Astrocyte (in vitro differentiated cells and primary cell): Measurements from ENCODE around the gene NPAS3. TPM values are rescaled to one million over a fixed set of nuclear protein-coding genes. Genes with fewer than 3 reads are reported as not detected.

Source experiments
- DNase-seq: peaks from one replicate; pipeline ENCODE4 v3.0.0-alpha.2; 2010; ENCODE audit warnings: low read depth
- FAIRE-seq: peaks from 2 replicates; lab custom pipeline; 2011; peaks lifted over from hg19 to GRCh38; lab: Jason Lieb, UNC
- H2AFZ ChIP-seq: 2 replicates; pipeline ENCODE4 v1.6.0; 2012; ENCODE audit warnings: low read depth, low read length, inconsistent platforms
- H3K27ac ChIP-seq: 2 replicates; pipeline ENCODE4 v1.5.1; 2011; ENCODE audit warnings: low read depth, low read length, inconsistent platforms
- H3K27me3 ChIP-seq: 2 replicates; pipeline ENCODE4 v1.6.0; 2011; ENCODE audit warnings: low read length, inconsistent platforms; ENCODE audit not compliant: insufficient read depth
- H3K36me3 ChIP-seq: 2 replicates; pipeline ENCODE4 v1.5.1; 2011; ENCODE audit warnings: low read length, inconsistent platforms; ENCODE audit not compliant: insufficient read depth
- H3K4me1 ChIP-seq: 2 replicates; pipeline ENCODE4 v1.5.1; 2011; ENCODE audit warnings: low read length, inconsistent platforms; ENCODE audit not compliant: insufficient read depth
- H3K4me2 ChIP-seq: 2 replicates; pipeline ENCODE4 v1.6.0; 2012; ENCODE audit warnings: low read length, inconsistent platforms
- H3K4me3 ChIP-seq: 2 replicates; pipeline ENCODE4 v1.5.1; 2011; ENCODE audit warnings: low read depth, mild to moderate bottlenecking, low read length, inconsistent platforms; ENCODE audit not compliant: insufficient read depth
- H3K79me2 ChIP-seq: 2 replicates; pipeline ENCODE4 v1.6.0; 2012; ENCODE audit warnings: mild to moderate bottlenecking, low read length, inconsistent platforms; ENCODE audit not compliant: insufficient read depth
- H3K9ac ChIP-seq: 2 replicates; pipeline ENCODE4 v1.6.0; 2012; ENCODE audit warnings: mild to moderate bottlenecking, low read length, inconsistent platforms
- H3K9me3 ChIP-seq: 2 replicates; pipeline ENCODE4 v1.5.1; 2012; ENCODE audit warnings: low read depth, mild to moderate bottlenecking, low read length, inconsistent platforms; ENCODE audit not compliant: insufficient read depth
- H4K20me1 ChIP-seq: 2 replicates; pipeline ENCODE4 v1.6.0; 2012; ENCODE audit warnings: low read length, inconsistent platforms; ENCODE audit not compliant: insufficient read depth
- H3K27ac Mint-ChIP-seq: one replicate; pipeline ENCODE4 v1.8.0; 2021; ENCODE audit warnings: mild to moderate bottlenecking, mixed read lengths; ENCODE audit not compliant: unreplicated experiment
- H3K27me3 Mint-ChIP-seq: one replicate; pipeline ENCODE4 v1.8.0; 2021; ENCODE audit warnings: low read depth, mixed read lengths; ENCODE audit not compliant: unreplicated experiment
- H3K36me3 Mint-ChIP-seq: one replicate; pipeline ENCODE4 v1.8.0; 2021; ENCODE audit warnings: low read depth, mixed read lengths; ENCODE audit not compliant: unreplicated experiment
- H3K4me1 Mint-ChIP-seq: one replicate; pipeline ENCODE4 v1.8.0; 2021; ENCODE audit warnings: low read depth, mixed read lengths; ENCODE audit not compliant: unreplicated experiment
- H3K4me3 Mint-ChIP-seq: one replicate; pipeline ENCODE4 v1.8.0; 2021; ENCODE audit warnings: mild to moderate bottlenecking, moderate library complexity, mixed read lengths; ENCODE audit not compliant: unreplicated experiment
- H3K9me3 Mint-ChIP-seq: one replicate; pipeline ENCODE4 v1.8.0; 2021; ENCODE audit warnings: mild to moderate bottlenecking, mixed read lengths; ENCODE audit not compliant: unreplicated experiment
- CTCF ChIP-seq: IDR thresholded peaks from 2 replicates; pipeline ENCODE4 v1.5.1; 2011; ENCODE audit warnings: low read depth, mild to moderate bottlenecking, inconsistent platforms, low read length, moderate library complexity; ENCODE audit not compliant: insufficient read depth
- EZH2 ChIP-seq: IDR thresholded peaks from 2 replicates; pipeline ENCODE4 v1.6.1; 2012; ENCODE audit warnings: mild to moderate bottlenecking, low read length, inconsistent platforms; ENCODE audit not compliant: insufficient read depth
- total RNA-seq: library from RNA; stranded (reverse); gene quantifications from 2 replicates; pipeline ENCODE4 v1.2.1, GENCODE V29; 2021

The NPAS3 gene
- total RNA-seq, 1 donor from 2014 or later: 2.6 TPM

GRCh38 chr14:33016613-33017012 lies 77.9 kb downstream of the NPAS3 start:
- Mint-ChIP-seq H3K4me1 (no peaks in the 10 kb centered on the region), H3K9me3 (no peaks in the 10 kb centered on the region), H3K27ac (no peak overlapping the region), H3K4me3 (no peak overlapping the region), H3K27me3 (no peaks in the 10 kb centered on the region), H3K36me3 (no peaks in the 10 kb centered on the region)
- H3K4me1 ChIP-seq: no peaks in the 10 kb centered on the region
- no peak overlapping the region for H3K27ac ChIP-seq
- FAIRE-seq (no peak), DNase-seq (no peak)
- no peak overlapping the region for H3K9ac ChIP-seq
- no peaks in the 10 kb centered on the region for H3K27me3 ChIP-seq
- no peaks in the 10 kb centered on the region for H3K36me3 ChIP-seq
- H3K4me2 ChIP-seq: no peak overlapping the region
- no peaks in the 10 kb centered on the region for H3K79me2 ChIP-seq
- no peak for TF ChIP-seq EZH2
- no peak overlapping the region for H2AFZ ChIP-seq
- H3K4me3 ChIP-seq: no peak overlapping the region
- H4K20me1 ChIP-seq: no peaks in the 10 kb centered on the region
- no peaks in the 10 kb centered on the region for H3K9me3 ChIP-seq

GRCh38 chr14:33017016-33017415 lies 78.3 kb downstream of the NPAS3 start:
- no peak for FAIRE-seq
- Mint-ChIP-seq H3K27ac (no peak overlapping the region), H3K36me3 (no peaks in the 10 kb centered on the region), H3K27me3 (no peaks in the 10 kb centered on the region), H3K4me3 (no peak overlapping the region), H3K4me1 (no peaks in the 10 kb centered on the region), H3K9me3 (no peaks in the 10 kb centered on the region)
- H3K4me3 ChIP-seq: no peak overlapping the region
- no peaks in the 10 kb centered on the region for H4K20me1 ChIP-seq
- no peak overlapping the region for H3K9ac ChIP-seq
- no peaks in the 10 kb centered on the region for H3K4me1 ChIP-seq
- H3K27ac ChIP-seq: no peak overlapping the region
- no peaks in the 10 kb centered on the region for H3K27me3 ChIP-seq
- no peaks in the 10 kb centered on the region for H3K9me3 ChIP-seq
- no peaks in the 10 kb centered on the region for H3K36me3 ChIP-seq
- H3K4me2 ChIP-seq: no peak overlapping the region
- H3K79me2 ChIP-seq: no peaks in the 10 kb centered on the region
- no peak for TF ChIP-seq CTCF
- no peak for TF ChIP-seq EZH2
- no peak for DNase-seq
- no peak overlapping the region for H2AFZ ChIP-seq

GRCh38 chr14:33019346-33019745 lies 80.7 kb downstream of the NPAS3 start:
- Mint-ChIP-seq H3K4me1 (no peaks in the 10 kb centered on the region), H3K27me3 (no peaks in the 10 kb centered on the region), H3K9me3 (no peaks in the 10 kb centered on the region), H3K36me3 (no peaks in the 10 kb centered on the region), H3K27ac (no peak overlapping the region), H3K4me3 (no peak overlapping the region)
- TF ChIP-seq CTCF (no peak), EZH2 (no peak)
- Histone ChIP-seq H3K4me2 (no peak overlapping the region), H3K79me2 (no peaks in the 10 kb centered on the region), H3K4me3 (no peak overlapping the region), H3K4me1 (no peaks in the 10 kb centered on the region), H3K36me3 (no peaks in the 10 kb centered on the region), H4K20me1 (no peaks in the 10 kb centered on the region), H3K27ac (no peak overlapping the region), H3K27me3 (no peaks in the 10 kb centered on the region), H3K9ac (no peak overlapping the region), H3K9me3 (no peaks in the 10 kb centered on the region), H2AFZ (no peak overlapping the region)
- DNase-seq: no peak
- no peak for FAIRE-seq
